SK-N-SH (cell line): ENCODE results near the gene CEP43. TPM values are rescaled to one million over a fixed set of nuclear protein-coding genes. Genes with fewer than 3 reads are reported as not detected.

Experiments used
- CTCF ChIA-PET: fragments of 300-600, 350-600 bp; formaldehyde crosslinking; extraction: SDS; loops from one replicate; lab custom pipeline; 2021; lab: Yijun Ruan, JAX
- POLR2A ChIA-PET: fragments of 350-600 bp; sonication (Branson Sonifier 250); formaldehyde crosslinking; extraction: SDS; loops from one replicate; lab custom pipeline; 2020; ENCODE audit warnings: antibody characterized with exemption, inconsistent platforms; lab: Yijun Ruan, JAX
- DNase-seq: peaks from one replicate; pipeline ENCODE4 v3.0.0; 2012
- H2AFZ ChIP-seq: fragments of 200-600 bp; sonication (generic); 2 replicates; pipeline ENCODE4 v1.8.1; 2016; ENCODE audit warnings: antibody characterized with exemption, mild to moderate bottlenecking, low read depth
- H3F3A ChIP-seq: fragments of 200-600 bp; sonication (generic); replicated peaks from 2 replicates; pipeline ENCODE3; 2016; ENCODE audit warnings: antibody characterized with exemption, mild to moderate bottlenecking; ENCODE audit not compliant: insufficient read depth
- H3K27ac ChIP-seq, 2 experiments: fragments of 200-500 bp in 1 of 2; fragments of 200-600 bp in 1 of 2; sonication (Bioruptor generic) in 1 of 2; sonication (generic), shearing (Covaris generic) in 1 of 2; 2 replicates each; pipeline versions ENCODE4 v1.5.1 to v1.6.1; 2014 to 2016; ENCODE audit warnings: low read depth in 2 of 2, inconsistent platforms in 1 of 2, low read length in 1 of 2, mild to moderate bottlenecking in 1 of 2, mixed read lengths in 1 of 2
- H3K27me3 ChIP-seq: fragments of 200-600 bp; sonication (generic), shearing (Covaris generic); 2 replicates; pipeline ENCODE4 v1.6.1; 2016; ENCODE audit warnings: mixed run types; ENCODE audit not compliant: insufficient read depth
- H3K36me3 ChIP-seq, 2 experiments: fragments of 200-500 bp in 1 of 2; fragments of 200-600 bp in 1 of 2; sonication (Bioruptor generic) in 1 of 2; sonication (generic) in 1 of 2; replicated peaks in 1 of 2; 2 replicates each; pipeline versions ENCODE3 to v1.5.1; 2014 to 2016; ENCODE audit warnings: low read length in 1 of 2, mild to moderate bottlenecking in 1 of 2; ENCODE audit not compliant: insufficient read depth in 2 of 2, control insufficient read depth in 1 of 2
- H3K4me1 ChIP-seq, 2 experiments: fragments of 200-500 bp in 1 of 2; fragments of 200-600 bp in 1 of 2; sonication (Bioruptor generic) in 1 of 2; sonication (generic), shearing (Covaris generic) in 1 of 2; 2 replicates each; pipeline versions ENCODE4 v1.5.1 to v1.6.1; 2014 to 2016; ENCODE audit warnings: low read depth in 1 of 2, low read length in 1 of 2, mixed run types in 1 of 2; ENCODE audit not compliant: insufficient read depth in 2 of 2, control insufficient read depth in 1 of 2
- H3K4me2 ChIP-seq: fragments of 200-600 bp; sonication (generic), shearing (Covaris generic); 2 replicates; pipeline ENCODE4 v1.6.1; 2017; ENCODE audit warnings: mixed run types
- H3K4me3 ChIP-seq, 2 experiments: fragments of 200-500 bp in 1 of 2; fragments of 200-600 bp in 1 of 2; sonication (Bioruptor generic) in 1 of 2; sonication (generic), shearing (Covaris generic) in 1 of 2; 2 replicates each; pipeline versions ENCODE4 v1.5.1 to v1.8.1; 2014 to 2016; ENCODE audit warnings: low read depth in 2 of 2, inconsistent platforms in 1 of 2, low read length in 1 of 2, mild to moderate bottlenecking in 1 of 2, mixed read lengths in 1 of 2, moderate library complexity in 1 of 2
- H3K79me2 ChIP-seq: fragments of 200-600 bp; sonication (generic); 2 replicates; pipeline ENCODE4 v1.8.1; 2017; ENCODE audit warnings: mild to moderate bottlenecking; ENCODE audit not compliant: insufficient read depth
- H3K9ac ChIP-seq: fragments of 200-600 bp; sonication (generic); 2 replicates; pipeline ENCODE4 v1.6.1; 2017; ENCODE audit warnings: mixed run types
- H3K9me2 ChIP-seq: fragments of 200-600 bp; sonication (generic); 2 replicates; pipeline ENCODE4 v1.6.1; 2017; ENCODE audit warnings: mixed run types
- H3K9me3 ChIP-seq: fragments of 200-600 bp; sonication (generic); 2 replicates; pipeline ENCODE4 v1.6.1; 2017; ENCODE audit warnings: mixed run types, mild to moderate bottlenecking, moderate library complexity
- H4K20me1 ChIP-seq: fragments of 200-600 bp; sonication (generic); 2 replicates; pipeline ENCODE4 v1.6.1; 2017; ENCODE audit warnings: mild to moderate bottlenecking, mixed run types; ENCODE audit not compliant: insufficient read depth
- CHD2 ChIP-seq: fragments of 150-350 bp; IDR thresholded peaks from 2 replicates; pipeline ENCODE4 v1.6.1; 2018; ENCODE audit warnings: low read length; ENCODE audit not compliant: partially characterized antibody
- EP300 ChIP-seq, 2 experiments: IDR thresholded peaks; 2 replicates each; pipeline versions ENCODE4 v1.4.0 to v1.6.1; 2012; ENCODE audit warnings: borderline replicate concordance in 1 of 2, low read depth in 1 of 2, low read length in 1 of 2
- FOXM1 ChIP-seq: IDR thresholded peaks from 2 replicates; pipeline ENCODE4 v1.4.0; 2012; ENCODE audit warnings: low read depth, mild to moderate bottlenecking
- GABPA ChIP-seq: IDR thresholded peaks from 2 replicates; pipeline ENCODE4 v1.4.0; 2012; ENCODE audit warnings: low read depth, mild to moderate bottlenecking
- MXI1 ChIP-seq: IDR thresholded peaks from 2 replicates; pipeline ENCODE4 v1.6.1; 2012; ENCODE audit warnings: mild to moderate bottlenecking, low read depth, low read length, improper control_type of control experiment
- NRF1 ChIP-seq: IDR thresholded peaks from 2 replicates; pipeline ENCODE4 v1.6.1; 2012; ENCODE audit warnings: low read depth, mild to moderate bottlenecking, low read length
- RAD21 ChIP-seq: IDR thresholded peaks from 2 replicates; pipeline ENCODE4 v1.6.1; 2012; ENCODE audit warnings: mild to moderate bottlenecking, low read length
- RCOR1 ChIP-seq: fragments of 150-350 bp; IDR thresholded peaks from 2 replicates; pipeline ENCODE4 v1.6.1; 2017; ENCODE audit warnings: antibody characterized with exemption, low read length
- RXRA ChIP-seq: IDR thresholded peaks from 2 replicates; pipeline ENCODE4 v1.4.0; 2012; ENCODE audit warnings: low read depth, mild to moderate bottlenecking, borderline replicate concordance
- SIN3A ChIP-seq: IDR thresholded peaks from 2 replicates; pipeline ENCODE4 v1.6.1; 2012; ENCODE audit warnings: low read depth, mild to moderate bottlenecking, low read length, moderate library complexity, borderline replicate concordance
- TCF12 ChIP-seq: IDR thresholded peaks from 2 replicates; pipeline ENCODE4 v1.4.0; 2012
- WGBS: methylation state at CpG from one replicate; pipeline ENCODE4 v1.1.6; 2017; ENCODE audit warnings: low lambda C conversion rate; 5-methylcytosine and 5-hydroxymethylcytosine counted together
- polyA plus RNA-seq, 3 experiments: library from polyadenylated mRNA; depleted of rRNA; stranded (reverse); fragments of >200 nt; gene quantifications; 2 replicates each; pipeline ENCODE4 v1.2.3, GENCODE V29; 2012
- TF ChIP-seq, protein P1 (sequence below): fragments of 150-350 bp; IDR thresholded peaks from 2 replicates; pipeline ENCODE4 v1.6.1; 2016; ENCODE audit warnings: mild to moderate bottlenecking, low read depth, low read length
- TF ChIP-seq, protein P2 (sequence below): IDR thresholded peaks from 2 replicates; pipeline ENCODE4 v1.6.1; 2012; ENCODE audit warnings: mild to moderate bottlenecking, low read depth, low read length, moderate library complexity
- TF ChIP-seq, protein P3 (sequence below): fragments of 150-350 bp; IDR thresholded peaks from 2 replicates; pipeline ENCODE4 v1.6.1; 2017; ENCODE audit warnings: antibody characterized with exemption, low read length, low read depth, borderline replicate concordance

Gene CEP43
- polyA plus RNA-seq, 1 of the 3 experiments (the other 2 are of a cell fraction) = 7.5 TPM

DNA sequence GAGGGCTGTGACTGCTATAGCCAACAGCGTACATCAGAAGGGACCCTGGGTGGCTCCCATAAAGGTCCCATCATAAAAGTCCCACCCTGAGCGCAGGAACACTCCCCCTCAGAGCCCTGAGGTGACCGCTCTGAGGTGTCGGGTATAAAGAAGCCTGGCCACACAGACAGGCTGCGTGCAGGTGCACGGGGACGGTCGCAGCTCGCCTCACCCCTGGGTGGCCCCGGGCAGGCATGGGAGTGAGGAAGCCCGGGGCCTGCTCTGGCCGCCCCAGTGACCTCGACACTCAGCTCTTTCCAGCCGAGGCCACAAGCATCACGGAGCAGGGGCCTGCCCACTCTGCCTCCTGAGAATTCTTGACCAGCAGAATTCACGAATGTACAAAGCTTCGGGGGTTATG, 28.4 kb upstream of the CEP43 start:
- no peak overlapping the region for H3K9ac ChIP-seq
- no peak overlapping the region for H3K4me3 ChIP-seq
- no peaks in the 10 kb centered on the region for H4K20me1 ChIP-seq
- no peak overlapping the region for H3K27ac ChIP-seq
- H3F3A ChIP-seq = no peaks in the 10 kb centered on the region
- DNase-seq = no peak
- CTCF ChIA-PET = interaction anchor here (0.9 to 2.1 kb wide), 4 partner anchors 8 to 381 kb away, joined by 4 to 8 read pairs (median 4); no protein-coding TSS in a partner anchor
- H3K79me2 ChIP-seq = no peaks in the 10 kb centered on the region
- no peaks in the 10 kb centered on the region for H3K27me3 ChIP-seq
- H3K36me3 ChIP-seq = peaks cover 0 to 11% of the 10 kb centered on the region in 2 experiments
- H2AFZ ChIP-seq = no peak overlapping the region
- 94% methylated on average over 12 of the region's 17 CpGs for WGBS
- H3K9me2 ChIP-seq = no peaks in the 10 kb centered on the region
- TF ChIP-seq MXI1 = no peak
- TF ChIP-seq, protein P1, sequence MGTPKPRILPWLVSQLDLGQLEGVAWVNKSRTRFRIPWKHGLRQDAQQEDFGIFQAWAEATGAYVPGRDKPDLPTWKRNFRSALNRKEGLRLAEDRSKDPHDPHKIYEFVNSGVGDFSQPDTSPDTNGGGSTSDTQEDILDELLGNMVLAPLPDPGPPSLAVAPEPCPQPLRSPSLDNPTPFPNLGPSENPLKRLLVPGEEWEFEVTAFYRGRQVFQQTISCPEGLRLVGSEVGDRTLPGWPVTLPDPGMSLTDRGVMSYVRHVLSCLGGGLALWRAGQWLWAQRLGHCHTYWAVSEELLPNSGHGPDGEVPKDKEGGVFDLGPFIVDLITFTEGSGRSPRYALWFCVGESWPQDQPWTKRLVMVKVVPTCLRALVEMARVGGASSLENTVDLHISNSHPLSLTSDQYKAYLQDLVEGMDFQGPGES = no peak
- TF ChIP-seq EP300 (IDR thresholded peaks at IDR 0.05; ENCODE audit: borderline replicate concordance in 1 of 2, low read depth in 1 of 2, low read length in 1 of 2) = no peak
- no peak overlapping the region for H3K4me2 ChIP-seq
- POLR2A ChIA-PET = no interaction called here
- peaks cover 0 to 12% of the 10 kb centered on the region in 2 experiments; a peak in 2 of 4 replicates for H3K4me1 ChIP-seq
- H3K9me3 ChIP-seq = peaks cover 9% of the 10 kb centered on the region

DNA sequence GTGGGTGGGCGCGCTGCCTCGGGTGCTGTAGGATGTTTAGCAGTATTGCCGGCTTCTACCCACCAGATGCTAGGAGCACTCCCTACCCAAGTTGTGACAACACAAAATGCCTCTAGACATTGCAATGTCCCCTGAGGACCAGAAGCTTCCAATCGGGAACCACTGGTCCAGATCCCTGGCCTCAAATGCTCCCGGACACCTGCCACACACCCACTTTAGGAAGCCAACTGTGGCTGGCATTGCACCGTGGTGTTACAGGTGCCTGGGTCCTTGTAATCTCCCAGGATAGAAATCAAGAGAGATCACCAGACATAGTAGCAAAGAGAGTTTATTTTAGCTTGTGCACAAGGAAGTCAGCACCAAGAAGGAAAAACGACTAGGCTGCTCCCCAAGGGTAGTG, 27.9 kb upstream of the CEP43 start:
- H3K9me2 ChIP-seq = no peaks in the 10 kb centered on the region

More for the DNA sequence above, 27.9 kb upstream of the CEP43 start:
- DNase-seq = no peak
- H3K9ac ChIP-seq = no peak overlapping the region
- TF ChIP-seq RCOR1 = no peak
- no peak for TF ChIP-seq GABPA
- no peak for TF ChIP-seq RAD21
- TF ChIP-seq FOXM1 = no peak
- TF ChIP-seq, protein P2, sequence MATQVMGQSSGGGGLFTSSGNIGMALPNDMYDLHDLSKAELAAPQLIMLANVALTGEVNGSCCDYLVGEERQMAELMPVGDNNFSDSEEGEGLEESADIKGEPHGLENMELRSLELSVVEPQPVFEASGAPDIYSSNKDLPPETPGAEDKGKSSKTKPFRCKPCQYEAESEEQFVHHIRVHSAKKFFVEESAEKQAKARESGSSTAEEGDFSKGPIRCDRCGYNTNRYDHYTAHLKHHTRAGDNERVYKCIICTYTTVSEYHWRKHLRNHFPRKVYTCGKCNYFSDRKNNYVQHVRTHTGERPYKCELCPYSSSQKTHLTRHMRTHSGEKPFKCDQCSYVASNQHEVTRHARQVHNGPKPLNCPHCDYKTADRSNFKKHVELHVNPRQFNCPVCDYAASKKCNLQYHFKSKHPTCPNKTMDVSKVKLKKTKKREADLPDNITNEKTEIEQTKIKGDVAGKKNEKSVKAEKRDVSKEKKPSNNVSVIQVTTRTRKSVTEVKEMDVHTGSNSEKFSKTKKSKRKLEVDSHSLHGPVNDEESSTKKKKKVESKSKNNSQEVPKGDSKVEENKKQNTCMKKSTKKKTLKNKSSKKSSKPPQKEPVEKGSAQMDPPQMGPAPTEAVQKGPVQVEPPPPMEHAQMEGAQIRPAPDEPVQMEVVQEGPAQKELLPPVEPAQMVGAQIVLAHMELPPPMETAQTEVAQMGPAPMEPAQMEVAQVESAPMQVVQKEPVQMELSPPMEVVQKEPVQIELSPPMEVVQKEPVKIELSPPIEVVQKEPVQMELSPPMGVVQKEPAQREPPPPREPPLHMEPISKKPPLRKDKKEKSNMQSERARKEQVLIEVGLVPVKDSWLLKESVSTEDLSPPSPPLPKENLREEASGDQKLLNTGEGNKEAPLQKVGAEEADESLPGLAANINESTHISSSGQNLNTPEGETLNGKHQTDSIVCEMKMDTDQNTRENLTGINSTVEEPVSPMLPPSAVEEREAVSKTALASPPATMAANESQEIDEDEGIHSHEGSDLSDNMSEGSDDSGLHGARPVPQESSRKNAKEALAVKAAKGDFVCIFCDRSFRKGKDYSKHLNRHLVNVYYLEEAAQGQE = no peak
- TF ChIP-seq SIN3A = no peak
- no peak for TF ChIP-seq NRF1
- no peak for TF ChIP-seq CHD2
- TF ChIP-seq TCF12 = no peak
- TF ChIP-seq RXRA = no peak
- TF ChIP-seq, protein P3, sequence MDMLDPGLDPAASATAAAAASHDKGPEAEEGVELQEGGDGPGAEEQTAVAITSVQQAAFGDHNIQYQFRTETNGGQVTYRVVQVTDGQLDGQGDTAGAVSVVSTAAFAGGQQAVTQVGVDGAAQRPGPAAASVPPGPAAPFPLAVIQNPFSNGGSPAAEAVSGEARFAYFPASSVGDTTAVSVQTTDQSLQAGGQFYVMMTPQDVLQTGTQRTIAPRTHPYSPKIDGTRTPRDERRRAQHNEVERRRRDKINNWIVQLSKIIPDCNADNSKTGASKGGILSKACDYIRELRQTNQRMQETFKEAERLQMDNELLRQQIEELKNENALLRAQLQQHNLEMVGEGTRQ = no peak
- ChIA-PET CTCF (interaction anchor here (0.9 to 2.1 kb wide), 3 partner anchors 18 to 380 kb away, joined by 4 to 8 read pairs (median 4); no protein-coding TSS in a partner anchor), POLR2A (no interaction called here)
- WGBS = 98% methylated on average over 8 of the region's 8 CpGs
- no peaks in the 10 kb centered on the region for H4K20me1 ChIP-seq
- H3K27ac ChIP-seq = no peak overlapping the region
- no peaks in the 10 kb centered on the region for H3K79me2 ChIP-seq
- H3K4me2 ChIP-seq = no peak overlapping the region
- peaks cover 9% of the 10 kb centered on the region for H3K9me3 ChIP-seq
- H3K27me3 ChIP-seq = no peaks in the 10 kb centered on the region
- no peak overlapping the region for H3K4me3 ChIP-seq
- peaks cover 0 to 12% of the 10 kb centered on the region in 2 experiments; a peak in 2 of 4 replicates for H3K4me1 ChIP-seq
- H2AFZ ChIP-seq = no peak overlapping the region
- H3F3A ChIP-seq = no peaks in the 10 kb centered on the region
- H3K36me3 ChIP-seq = peaks cover 0 to 11% of the 10 kb centered on the region in 2 experiments
